Ascending aorta (tissue), 2 donors: Measurements from ENCODE around the gene CNTNAP2. TPM values are rescaled to one million over a fixed set of nuclear protein-coding genes. Genes with fewer than 3 reads are reported as not detected.
"Not testable (repeated sequence)": the region's sequence is repeated elsewhere in the genome, so short reads cannot be mapped to it uniquely, and the experiment has no call there.

Experiments used
- DNase-seq, 2 donors: peaks; one replicate each; pipeline ENCODE4 v3.0.0-alpha.2; 2019; ENCODE audit warnings: low spot score in 2 of 2
- H3K27ac ChIP-seq, 2 donors: fragments of 200-600 bp; sonication (generic); one replicate each; pipeline ENCODE4 v1.5.1; 2016 to 2017; ENCODE audit warnings: mild to moderate bottlenecking in 1 of 2
- H3K27me3 ChIP-seq: fragments of 200-600 bp; sonication (generic); one replicate; pipeline ENCODE4 v1.5.1; 2017
- H3K36me3 ChIP-seq, 2 donors: fragments of 200-600 bp; sonication (generic); one replicate each; pipeline ENCODE4 v1.5.1; 2016
- H3K4me1 ChIP-seq, 2 donors: fragments of 200-600 bp; sonication (generic); one replicate each; pipeline ENCODE4 v1.5.1; 2016 to 2017; ENCODE audit warnings: mild to moderate bottlenecking in 1 of 2
- H3K4me3 ChIP-seq, 2 donors: fragments of 200-600 bp; sonication (generic); one replicate each; pipeline ENCODE4 v1.5.1; 2016 to 2017; ENCODE audit warnings: mild to moderate bottlenecking in 1 of 2
- H3K9me3 ChIP-seq, 2 donors: fragments of 200-600 bp; sonication (generic); one replicate each; pipeline ENCODE4 v1.5.1; 2016
- intact Hi-C: fragments of 100-400 bp; cut with DNase I; formaldehyde crosslinking; loops from one replicate; pipeline ENCODE4 v1.15.1; 2023
- total RNA-seq: library from RNA; depleted of rRNA; stranded (reverse); fragments of >200 nt; gene quantifications from one replicate; pipeline ENCODE4 v1.1.0, GENCODE V29; 2016
- TF ChIP-seq, protein P1 (sequence below), 3 experiments: fragments of 200-600 bp in 2 of 3; fragments of 450-650 bp in 1 of 3; sonication (generic) in 2 of 3; IDR thresholded peaks; one replicate each; pipeline ENCODE4 v1.5.1; 2016 to 2019; ENCODE audit warnings: antibody characterized with exemption in 3 of 3, mild to moderate bottlenecking in 1 of 3, moderate library complexity in 1 of 3

The CNTNAP2 gene
- total RNA-seq, 1 donor from 2014 or later = not detected

DNA sequence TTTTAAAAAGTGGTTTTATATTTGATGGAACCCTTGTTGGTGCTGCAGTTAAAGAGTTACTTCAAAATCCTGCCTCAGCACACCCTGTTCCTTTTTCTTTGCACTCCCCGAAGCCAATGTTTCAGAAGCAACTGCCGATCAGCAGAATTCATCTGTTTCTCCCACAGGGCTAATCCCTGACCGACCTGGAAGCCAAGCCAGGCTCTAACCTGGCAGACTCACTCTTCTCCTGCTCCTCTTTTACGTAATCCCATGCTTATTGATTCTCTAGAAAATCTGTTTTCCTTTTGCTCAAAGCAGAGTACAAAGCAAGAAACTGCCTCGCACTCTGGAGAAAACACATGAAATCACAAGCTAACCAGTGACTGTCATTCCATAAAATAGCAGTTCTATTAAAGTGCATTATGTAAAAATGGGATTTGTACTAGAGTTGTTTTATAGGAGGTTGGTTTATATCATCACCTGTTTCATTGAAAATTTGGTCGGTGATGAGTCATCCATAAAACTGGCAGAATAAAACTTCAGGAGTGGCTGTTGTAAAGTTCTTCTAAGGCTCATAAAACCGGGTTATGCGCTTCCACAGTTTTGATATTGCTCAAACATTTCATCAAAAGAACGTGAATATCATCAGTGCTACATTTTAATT lies 99.9 kb downstream of the CNTNAP2 start:
- no peaks in the 10 kb centered on the region for H3K27me3 ChIP-seq
- no peak overlapping the region for H3K4me3 ChIP-seq
- H3K9me3 ChIP-seq = no peaks in the 10 kb centered on the region
- no peak overlapping the region for H3K27ac ChIP-seq
- intact Hi-C loops = no loop called here
- TF ChIP-seq, protein P1, sequence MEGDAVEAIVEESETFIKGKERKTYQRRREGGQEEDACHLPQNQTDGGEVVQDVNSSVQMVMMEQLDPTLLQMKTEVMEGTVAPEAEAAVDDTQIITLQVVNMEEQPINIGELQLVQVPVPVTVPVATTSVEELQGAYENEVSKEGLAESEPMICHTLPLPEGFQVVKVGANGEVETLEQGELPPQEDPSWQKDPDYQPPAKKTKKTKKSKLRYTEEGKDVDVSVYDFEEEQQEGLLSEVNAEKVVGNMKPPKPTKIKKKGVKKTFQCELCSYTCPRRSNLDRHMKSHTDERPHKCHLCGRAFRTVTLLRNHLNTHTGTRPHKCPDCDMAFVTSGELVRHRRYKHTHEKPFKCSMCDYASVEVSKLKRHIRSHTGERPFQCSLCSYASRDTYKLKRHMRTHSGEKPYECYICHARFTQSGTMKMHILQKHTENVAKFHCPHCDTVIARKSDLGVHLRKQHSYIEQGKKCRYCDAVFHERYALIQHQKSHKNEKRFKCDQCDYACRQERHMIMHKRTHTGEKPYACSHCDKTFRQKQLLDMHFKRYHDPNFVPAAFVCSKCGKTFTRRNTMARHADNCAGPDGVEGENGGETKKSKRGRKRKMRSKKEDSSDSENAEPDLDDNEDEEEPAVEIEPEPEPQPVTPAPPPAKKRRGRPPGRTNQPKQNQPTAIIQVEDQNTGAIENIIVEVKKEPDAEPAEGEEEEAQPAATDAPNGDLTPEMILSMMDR (IDR thresholded peaks at IDR 0.05) = no peak
- no peaks in the 10 kb centered on the region for H3K36me3 ChIP-seq
- H3K4me1 ChIP-seq = no peaks in the 10 kb centered on the region
- no peak for DNase-seq

DNA sequence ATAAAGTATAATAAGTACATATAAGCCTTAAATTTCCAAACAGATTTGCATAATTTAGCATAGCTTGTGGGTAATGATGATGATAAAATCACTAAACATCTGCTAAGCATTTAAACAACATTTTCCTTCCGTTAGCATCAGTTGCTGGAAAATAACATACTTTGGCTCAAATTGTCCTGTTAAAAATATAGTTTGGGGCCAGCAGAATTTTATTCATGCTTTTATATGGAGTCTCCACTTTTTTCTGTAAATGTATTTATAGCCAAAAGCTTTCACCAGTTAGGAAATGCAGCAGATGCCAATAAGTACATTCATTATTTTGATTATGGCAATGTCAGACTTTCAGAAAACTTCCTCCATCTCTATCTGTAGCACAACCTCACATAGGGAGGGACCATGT lies 107.2 kb downstream of the CNTNAP2 start:
- no peak overlapping the region for H3K4me3 ChIP-seq
- DNase-seq = no peak
- H3K9me3 ChIP-seq = no peaks in the 10 kb centered on the region
- H3K36me3 ChIP-seq = no peaks in the 10 kb centered on the region
- no peaks in the 10 kb centered on the region for H3K27me3 ChIP-seq
- intact Hi-C loops = no loop called here
- no peaks in the 10 kb centered on the region for H3K4me1 ChIP-seq
- no peak overlapping the region for H3K27ac ChIP-seq
- TF ChIP-seq, protein P1 (IDR thresholded peaks at IDR 0.05) = no peak

DNA sequence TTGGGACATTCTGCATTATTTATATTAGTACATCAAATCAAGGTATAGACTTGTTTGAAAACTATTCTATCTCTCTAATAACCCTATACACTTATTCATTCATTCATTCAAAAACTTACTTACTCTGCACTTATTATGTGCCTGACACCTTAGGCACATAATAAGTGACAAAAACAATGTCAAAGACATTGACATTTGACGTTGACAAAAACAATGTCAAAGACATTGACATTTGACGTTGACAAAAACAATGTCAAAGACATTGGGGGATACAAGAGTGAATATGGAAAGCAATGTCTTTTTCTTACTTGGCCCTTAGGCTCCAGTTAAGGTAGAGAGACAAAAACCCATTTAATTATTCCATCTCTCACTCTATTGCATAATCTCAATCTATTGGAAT lies 116.0 kb downstream of the CNTNAP2 start:
- intact Hi-C loops = no loop called here
- TF ChIP-seq, protein P1 (IDR thresholded peaks at IDR 0.05) = no peak
- no peaks in the 10 kb centered on the region for H3K36me3 ChIP-seq

DNA sequence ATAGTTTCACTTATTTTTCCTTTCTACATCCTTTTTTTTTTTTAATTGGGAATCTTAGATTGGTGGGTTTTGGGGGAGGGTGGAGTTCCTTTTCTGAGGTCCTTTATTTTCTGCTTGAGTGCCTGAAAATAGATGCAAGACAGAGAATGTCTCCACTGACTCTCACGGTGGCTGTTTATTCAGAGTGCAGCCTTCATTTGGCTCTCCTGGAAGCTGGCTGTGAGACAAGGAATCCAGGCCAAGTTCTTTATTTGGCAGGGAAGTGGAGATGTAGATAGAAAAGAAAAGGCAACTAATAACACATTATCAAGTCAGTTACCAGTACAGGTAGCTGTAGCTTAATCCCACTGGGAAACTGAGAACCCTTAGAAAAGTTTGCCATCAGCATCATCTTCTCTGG lies 118.6 kb downstream of the CNTNAP2 start:
- intact Hi-C loops = no loop called here
- Histone ChIP-seq H3K9me3 (no peaks in the 10 kb centered on the region), H3K27me3 (no peaks in the 10 kb centered on the region), H3K27ac (no peak overlapping the region), H3K36me3 (no peaks in the 10 kb centered on the region), H3K4me3 (no peak overlapping the region), H3K4me1 (no peaks in the 10 kb centered on the region)
- no peak for DNase-seq
- TF ChIP-seq, protein P1 (IDR thresholded peaks at IDR 0.05) = no peak

More for the DNA sequence above, 116.0 kb downstream of the CNTNAP2 start:
- no peak overlapping the region for H3K4me3 ChIP-seq
- DNase-seq = no peak
- H3K27me3 ChIP-seq = no peaks in the 10 kb centered on the region
- no peaks in the 10 kb centered on the region for H3K9me3 ChIP-seq
- no peaks in the 10 kb centered on the region for H3K4me1 ChIP-seq
- no peak overlapping the region for H3K27ac ChIP-seq

DNA sequence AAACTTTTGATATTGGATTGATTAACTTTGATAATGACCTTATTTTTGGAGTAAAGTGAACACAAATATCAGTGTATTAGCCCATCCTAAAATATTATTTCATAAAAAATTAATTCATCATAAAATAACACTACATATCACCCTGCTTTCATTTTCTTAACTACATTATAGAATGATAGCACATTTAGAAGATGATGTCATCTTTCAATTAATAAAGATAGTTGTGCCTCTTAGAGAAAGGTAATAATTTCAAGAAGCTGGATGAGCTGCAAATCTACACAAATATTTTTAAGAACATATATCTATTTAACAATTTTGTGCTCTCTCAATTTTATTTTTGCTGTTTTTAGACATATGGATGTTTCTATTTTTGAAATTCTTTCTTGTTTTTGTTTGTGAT lies 126.1 kb downstream of the CNTNAP2 start:
- no peaks in the 10 kb centered on the region for H3K4me1 ChIP-seq
- intact Hi-C loops = no loop called here
- TF ChIP-seq, protein P1 (IDR thresholded peaks at IDR 0.05) = no peak
- DNase-seq = no peak
- H3K27me3 ChIP-seq = no peaks in the 10 kb centered on the region
- no peaks in the 10 kb centered on the region for H3K9me3 ChIP-seq
- no peaks in the 10 kb centered on the region for H3K36me3 ChIP-seq
- H3K4me3 ChIP-seq = no peak overlapping the region
- H3K27ac ChIP-seq = no peak overlapping the region

DNA sequence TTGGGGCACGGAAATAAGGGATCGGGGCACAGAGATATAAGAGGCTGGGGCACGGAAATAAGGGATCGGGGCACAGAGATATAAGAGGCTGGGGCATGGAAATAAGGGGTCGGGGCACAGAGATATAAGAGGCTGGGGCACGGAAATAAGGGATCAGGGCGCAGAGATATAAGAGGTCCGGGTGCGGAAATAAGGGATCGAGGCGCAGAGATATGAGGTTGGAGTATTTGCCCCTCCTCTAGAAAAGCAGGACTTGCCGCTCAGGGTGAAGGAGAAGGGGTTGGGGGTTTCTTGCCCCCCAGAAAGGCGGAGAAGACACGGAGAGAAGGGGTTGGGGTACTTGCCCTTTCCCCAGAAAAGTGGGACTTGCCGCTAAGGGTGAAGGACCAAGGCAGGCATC lies 131.4 kb downstream of the CNTNAP2 start:
- H3K4me3 ChIP-seq, H3K27ac ChIP-seq, intact Hi-C loops, H3K4me1 ChIP-seq, DNase-seq, H3K27me3 ChIP-seq, H3K36me3 ChIP-seq, H3K9me3 ChIP-seq: not testable (repeated sequence)

DNA sequence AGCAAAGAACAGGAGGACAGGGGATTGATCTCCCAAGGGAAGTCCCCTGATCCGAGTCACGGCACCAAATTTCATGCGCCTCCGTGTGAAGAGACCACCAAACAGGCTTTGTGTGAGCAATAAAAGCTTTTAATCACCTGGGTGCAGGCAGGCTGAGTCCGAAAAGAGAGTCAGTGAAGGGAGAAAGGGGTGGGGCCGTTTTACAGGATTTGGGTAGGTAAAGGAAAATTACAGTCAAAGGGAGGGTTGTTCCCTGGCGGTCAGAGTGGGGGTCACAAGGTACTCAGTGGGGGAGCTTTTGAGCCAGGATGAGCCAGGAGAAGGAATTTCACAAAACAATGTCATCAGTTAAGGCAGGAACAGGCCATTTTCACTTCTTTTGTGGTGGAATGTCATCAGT lies 132.1 kb downstream of the CNTNAP2 start:
- H3K9me3 ChIP-seq, H3K36me3 ChIP-seq, DNase-seq, H3K27ac ChIP-seq, H3K4me3 ChIP-seq, intact Hi-C loops, H3K27me3 ChIP-seq, H3K4me1 ChIP-seq: not testable (repeated sequence)
